GM18507 (cell line): Measurements from ENCODE around the gene PIGX.
A peak's percentile ranks its signal among the peaks of the same experiment; 100 is the strongest.
"Not testable (repeated sequence)": the region's sequence is repeated elsewhere in the genome, so short reads cannot be mapped to it uniquely, and the experiment has no call there.

Source experiments
- DNase-seq: peaks from one replicate; pipeline ENCODE4 v3.0.0; 2011; ENCODE audit warnings: low read depth; ENCODE audit not compliant: insufficient read length; ENCODE audit errors: extremely low spot score
- FAIRE-seq: peaks from 2 replicates; lab custom pipeline; 2011; peaks lifted over from hg19 to GRCh38; lab: Jason Lieb, UNC

Gene PIGX

DNA sequence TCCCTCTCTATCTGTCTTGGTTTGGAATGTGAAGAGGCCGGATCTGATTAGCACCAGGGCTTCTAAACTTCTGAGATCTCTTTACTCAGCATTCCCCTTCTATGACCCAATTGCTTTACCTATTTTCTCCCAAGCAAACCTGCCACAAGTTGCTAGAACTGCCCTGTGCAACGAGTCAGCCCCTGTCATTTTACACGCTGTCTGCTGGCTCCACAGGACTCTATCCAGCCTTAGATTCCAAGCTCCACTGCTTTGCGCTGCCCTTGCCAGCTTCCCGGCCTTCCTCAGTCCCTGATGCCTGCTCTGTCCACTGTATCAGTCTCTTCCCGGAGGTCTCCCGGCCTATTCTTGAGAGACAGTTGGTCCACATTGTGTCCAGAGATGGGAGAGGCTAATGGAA is 12.4 kb upstream of the PIGX start:
- FAIRE-seq, result no peak

DNA sequence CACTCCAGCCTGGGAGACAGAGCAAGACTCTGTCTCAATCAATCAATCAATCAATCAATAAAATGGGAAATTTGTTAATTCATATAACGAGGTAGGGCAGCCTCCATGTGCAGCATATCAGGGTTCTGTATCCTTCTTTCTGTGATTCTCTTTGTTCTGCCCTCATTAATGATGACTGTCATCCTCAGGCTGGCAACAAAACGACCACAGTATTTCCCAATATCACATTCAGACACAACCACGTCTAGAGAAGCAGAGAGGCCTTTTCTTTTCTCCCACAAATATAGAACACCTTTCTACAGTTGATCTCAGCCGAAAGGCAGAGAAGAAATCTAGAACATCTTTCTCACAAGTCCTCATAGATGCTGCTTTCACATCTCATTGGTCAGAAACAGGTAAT is 11.4 kb upstream of the PIGX start:
- FAIRE-seq, result no peak
- DNase-seq, result no peak

More for the DNA sequence above, 12.4 kb upstream of the PIGX start:
- no peak for DNase-seq

DNA sequence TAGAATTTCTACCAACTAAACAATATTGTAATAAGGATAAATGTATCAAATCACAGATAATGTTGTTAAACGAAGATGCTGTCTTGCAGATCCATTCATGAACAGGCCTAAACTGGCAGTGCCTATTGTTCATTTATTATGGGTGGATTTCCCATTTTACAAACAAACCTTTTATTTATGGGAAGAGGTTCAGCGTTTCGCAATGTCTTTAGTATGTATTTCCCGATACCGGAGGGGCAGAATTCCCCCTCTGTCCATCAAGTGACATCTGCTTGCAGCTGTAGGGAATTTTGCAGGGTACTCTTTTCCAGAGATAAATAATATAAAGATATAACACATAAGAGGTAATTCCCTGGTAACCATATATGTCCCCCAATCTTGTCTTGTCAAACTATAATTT is 5.8 kb upstream of the PIGX start:
- FAIRE-seq (no peak), DNase-seq (no peak)

DNA sequence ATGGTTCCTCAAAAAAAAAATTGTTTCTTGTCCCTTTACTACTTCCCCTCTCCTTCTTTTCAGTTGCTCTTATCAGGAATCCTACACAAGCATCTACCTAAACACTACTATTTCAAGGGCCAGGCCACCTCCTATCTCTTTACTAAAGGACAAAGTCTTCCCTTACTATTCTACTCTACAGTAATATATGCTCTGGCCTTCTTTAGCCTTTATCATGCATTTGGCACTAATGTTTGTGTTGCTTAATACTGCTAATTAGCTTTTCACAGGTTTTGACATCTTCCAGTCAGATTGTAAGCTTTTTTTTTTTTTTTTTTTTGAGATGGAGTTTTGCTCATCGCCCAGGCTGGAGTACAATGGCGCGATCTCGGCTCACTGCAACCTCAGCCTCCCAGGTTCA is 5.4 kb upstream of the PIGX start:
- DNase-seq (no peak), FAIRE-seq (no peak)

DNA sequence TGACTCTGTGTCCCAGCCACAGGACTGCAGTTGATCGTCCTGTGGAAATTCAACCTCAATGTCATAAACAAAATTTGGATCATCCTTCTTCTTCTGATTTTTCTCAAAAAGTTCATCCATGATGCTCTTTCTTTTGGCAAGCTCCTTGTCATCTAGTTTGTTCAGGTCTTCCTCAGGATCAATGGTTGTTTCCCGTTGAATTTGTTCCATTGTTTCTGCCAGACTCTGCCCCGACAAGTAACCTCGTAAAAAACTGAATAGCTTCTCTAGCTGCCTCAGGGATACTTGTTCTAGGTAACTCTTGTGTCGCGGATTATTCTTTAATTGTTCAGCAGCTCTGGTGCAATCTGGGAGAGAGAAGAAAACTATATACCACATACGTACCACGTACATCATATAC is 4.6 kb upstream of the PIGX start:
- no peak for FAIRE-seq
- DNase-seq, result no peak

DNA sequence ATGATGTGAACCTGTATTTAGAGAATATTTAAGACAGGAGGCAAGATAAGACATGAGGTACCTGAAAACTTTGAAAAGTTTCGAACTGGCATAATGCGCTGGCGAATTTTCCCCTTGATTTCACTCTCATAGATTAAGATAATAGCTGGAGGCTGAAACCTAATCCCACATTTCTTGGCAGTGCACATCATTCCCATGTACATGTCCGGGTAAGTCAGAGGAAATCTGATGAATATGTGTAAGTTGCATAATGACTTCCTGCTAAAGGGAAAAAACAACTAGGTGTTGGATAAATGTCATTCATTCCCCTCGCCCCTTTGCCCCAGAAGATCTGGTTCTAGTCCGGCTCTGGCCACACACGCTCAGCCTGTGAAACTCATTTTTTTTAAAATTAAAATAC is 3.7 kb upstream of the PIGX start:
- no peak for DNase-seq
- no peak for FAIRE-seq

DNA sequence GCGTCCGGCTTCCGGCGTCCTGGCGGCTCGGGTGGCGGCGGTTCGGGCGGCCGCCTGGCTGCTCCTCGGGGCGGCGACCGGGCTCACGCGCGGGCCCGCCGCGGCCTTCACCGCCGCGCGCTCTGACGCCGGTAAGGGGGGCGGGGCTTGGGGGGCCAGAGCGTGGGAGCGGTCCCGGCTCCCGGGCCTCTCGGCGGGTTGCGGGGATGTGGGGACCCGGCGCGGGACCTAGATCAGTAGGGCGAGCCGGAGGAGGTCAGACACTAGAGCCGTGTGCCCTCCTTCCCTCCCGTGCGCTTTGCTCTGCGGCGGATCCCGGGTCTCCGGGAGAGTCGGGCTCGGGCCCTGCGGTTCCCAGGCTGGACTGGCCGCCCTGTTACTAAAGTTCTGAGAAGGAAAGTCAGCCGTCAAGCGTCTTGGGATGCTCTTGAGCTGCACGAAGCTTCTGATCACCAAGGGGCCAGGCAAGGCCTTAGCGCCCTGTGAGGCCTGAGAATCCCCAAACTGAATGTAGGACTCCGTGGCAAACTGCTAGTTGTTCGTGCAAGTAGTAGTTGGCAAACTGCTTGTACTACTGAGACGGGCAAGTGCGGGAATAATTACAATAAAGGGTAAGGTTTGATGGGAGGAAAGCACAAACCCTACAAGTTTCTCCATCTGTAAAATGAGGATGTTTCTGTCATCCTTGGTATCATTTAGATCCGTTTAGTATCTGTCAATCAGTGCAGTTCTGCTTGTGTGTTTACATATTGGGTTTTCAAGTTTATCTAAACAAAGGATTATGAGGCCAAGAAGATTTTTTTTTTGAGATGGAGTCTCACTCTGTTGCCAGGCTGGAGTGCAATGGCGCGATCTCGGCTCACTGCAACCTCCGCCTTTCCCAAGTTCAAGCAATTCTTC is 587 bp downstream of the PIGX start:
- FAIRE-seq, result no peak

DNA sequence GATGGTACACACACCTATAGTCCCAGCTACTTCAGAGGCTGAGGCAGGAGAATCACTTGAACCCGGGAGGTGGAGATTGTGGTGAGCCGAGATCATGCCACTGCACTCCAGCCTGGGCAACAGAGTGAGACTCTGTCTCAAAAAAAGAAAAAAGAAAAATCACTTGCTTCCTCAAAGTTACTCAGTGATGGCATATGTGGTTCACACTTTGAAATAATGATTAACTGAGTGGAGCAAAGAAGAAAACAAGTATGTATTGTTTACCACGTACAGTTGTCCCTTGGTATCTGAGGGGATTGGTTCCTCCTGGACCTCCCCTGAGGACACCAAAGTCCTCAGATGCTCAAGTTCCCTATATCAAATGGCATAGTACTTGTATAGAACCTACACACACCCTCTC is 5.0 kb downstream of the PIGX start:
- DNase-seq (peak; percentile 12), FAIRE-seq (peak; percentile 85)

More for the DNA sequence above, 587 bp downstream of the PIGX start:
- DNase-seq, result no peak

DNA sequence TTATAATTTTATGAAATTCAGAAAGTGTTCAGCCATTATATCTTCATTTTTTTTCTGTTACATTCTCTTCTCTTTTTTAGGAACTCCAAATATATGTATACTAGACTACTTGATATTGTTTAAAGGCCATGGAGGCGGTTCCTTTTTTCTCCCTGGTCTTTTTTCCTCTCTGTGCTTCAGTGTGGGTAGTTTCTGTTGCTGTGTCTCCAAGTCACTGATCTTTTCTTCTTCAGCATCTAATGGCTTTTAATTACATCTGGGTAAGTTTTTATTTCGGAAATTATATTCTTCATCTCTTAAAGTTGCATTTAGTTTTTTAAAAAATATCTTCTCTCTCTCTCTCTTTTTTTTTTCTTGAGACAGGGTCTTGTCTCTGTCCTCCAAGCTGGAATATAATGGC is 8.9 kb downstream of the PIGX start:
- DNase-seq, result no peak
- FAIRE-seq, result no peak

DNA sequence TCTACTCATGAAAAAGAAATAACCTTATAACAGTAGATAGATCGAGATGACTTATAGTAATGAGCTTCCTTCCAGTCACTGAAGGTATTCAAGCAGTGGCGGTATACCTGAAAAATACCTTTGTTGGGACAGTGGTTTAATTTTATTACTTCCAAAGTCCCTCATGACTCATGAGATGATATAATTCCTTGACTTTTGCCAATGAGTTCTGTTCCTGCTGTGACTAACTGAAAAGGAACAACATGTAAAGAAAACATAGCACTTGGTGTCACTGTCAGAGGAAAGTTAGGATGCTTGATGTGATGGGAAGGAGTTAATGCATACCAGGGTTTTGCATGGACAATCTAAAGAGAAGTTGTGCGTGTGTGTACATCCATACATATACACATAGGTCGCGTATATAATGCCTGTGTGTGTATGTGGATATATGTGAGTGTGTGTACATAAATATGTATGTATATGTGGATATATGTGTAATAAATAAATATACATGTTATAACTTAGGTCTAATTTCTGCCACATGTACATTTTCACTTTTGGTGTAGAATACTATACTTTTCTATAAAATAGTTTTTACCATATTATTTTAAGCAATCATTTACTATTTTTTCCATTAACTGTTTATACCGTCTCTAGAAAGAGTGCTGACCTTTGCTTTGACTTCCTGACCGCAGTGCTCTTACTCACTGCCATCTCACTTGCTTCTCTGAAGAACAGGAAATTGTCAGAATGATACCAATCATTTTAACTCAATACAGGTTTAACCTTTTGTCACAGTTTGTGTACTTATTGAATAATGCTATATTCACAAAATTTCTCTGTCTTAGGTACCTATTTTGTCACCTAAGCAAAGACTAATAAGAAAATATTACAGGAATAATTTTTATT is 14.9 kb downstream of the PIGX start:
- DNase-seq, result no peak
- FAIRE-seq, result no peak

DNA sequence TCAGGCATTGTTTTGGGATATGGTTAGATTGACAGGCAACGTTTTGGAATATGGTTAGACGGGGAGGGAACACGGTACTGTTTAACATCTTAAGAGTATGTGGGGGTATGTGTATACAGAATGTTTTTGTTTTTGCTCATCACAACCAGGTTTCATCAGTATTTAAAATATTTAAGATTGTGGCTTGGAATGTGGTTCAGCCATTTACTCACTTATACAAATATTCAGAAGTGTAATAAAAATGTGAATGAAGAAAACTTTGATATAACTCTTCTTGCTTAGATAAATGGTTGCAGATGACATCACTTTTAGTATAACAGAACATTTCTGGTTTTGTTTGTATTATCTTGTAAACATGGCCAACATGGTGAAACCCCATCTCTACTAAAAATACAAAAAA is 23.6 kb downstream of the PIGX start:
- DNase-seq (no peak), FAIRE-seq (no peak)

DNA sequence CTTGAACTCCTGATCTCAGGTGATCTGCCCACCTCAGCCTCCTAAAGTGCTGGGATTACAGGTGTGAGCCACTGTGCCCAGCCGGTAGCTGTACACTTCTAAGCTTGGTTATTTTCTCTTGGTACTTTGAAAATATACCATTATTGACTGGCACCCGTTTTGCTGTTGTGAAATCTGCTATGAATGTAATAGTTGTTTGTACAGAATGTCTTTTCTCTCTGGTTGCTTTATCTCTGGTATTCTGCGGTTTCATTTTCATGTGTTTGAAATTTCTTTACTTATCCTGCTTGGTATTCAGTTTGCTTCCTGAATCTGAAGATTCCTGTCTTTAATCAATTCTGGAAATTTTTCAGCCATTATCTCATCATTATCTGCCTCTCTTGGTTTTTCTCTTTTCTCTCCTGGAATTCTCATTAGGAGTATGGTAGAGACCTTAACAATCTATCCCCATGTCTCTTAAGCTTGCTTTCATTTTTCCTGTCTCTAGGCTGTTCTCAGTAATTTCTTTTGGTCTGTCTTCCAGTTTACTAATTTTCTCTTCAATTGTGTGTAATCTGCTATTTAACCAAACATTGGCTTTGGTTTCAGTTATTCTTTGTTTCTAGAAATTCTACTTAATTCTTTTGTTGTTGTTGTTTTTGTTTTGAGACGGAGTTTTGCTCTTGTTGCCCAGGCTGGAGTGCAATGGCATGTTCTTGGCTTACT is 24.6 kb downstream of the PIGX start:
- no peak for DNase-seq
- FAIRE-seq, result no peak

DNA sequence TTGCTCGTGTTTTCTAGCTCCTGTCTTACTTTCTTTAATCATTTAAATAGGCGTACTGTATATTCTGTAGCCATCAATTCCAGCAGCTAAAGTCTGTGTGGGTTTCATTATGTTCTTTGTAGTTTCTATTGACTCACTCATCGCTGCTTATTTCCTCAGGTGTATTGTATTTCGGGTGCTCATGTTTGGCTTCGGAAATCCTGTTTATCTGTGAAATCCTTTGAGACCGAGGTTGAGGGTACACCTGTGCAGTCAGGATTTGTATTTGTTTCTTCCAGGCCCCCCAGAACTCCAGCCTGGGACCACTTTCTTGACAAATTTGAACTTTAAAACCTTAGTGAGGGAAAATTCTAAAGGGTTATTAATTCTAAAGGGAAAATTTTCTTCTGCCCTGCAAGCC is 25.5 kb downstream of the PIGX start:
- FAIRE-seq (no peak), DNase-seq (no peak)

DNA sequence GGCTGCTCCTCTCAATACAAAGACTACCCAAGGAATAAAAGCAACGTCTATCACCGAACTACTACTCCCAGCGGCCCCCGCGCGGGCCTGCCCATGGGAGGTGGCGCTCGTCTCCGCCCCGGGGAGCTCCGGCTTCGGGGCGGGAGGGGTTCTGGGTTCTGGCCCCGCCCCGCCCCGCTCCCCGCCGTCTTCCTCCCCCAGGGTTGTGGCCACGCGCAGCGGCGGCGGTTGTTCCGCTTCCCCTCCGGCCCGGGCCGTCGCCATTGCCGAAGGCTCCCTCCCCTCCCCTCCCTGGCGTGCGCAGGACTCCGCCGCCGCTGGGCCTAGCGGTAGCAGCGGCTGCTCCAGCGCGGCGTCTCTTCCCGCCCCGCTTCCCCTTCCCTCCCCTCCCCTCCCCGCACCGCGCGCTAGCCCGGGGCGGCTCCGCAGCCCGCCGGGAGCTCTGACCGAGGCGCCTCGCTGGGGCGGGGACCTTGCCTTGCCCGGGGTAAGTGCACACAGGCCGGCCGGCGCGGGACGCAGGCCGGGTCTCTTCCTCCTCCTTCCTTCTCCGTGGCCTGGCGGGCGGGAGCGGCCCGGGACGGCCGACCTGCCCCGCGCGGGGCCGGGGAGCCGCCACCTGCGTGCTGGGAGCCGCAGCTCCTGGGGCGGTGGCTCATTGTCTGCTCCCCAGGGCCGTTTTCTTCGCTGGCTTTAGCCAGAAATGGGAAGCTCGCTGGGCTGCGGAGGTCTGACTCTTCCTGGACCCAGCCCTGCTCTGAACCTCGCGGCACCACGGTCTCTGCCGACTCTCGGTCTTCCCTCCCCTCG is 27.7 kb downstream of the PIGX start, which contains the start of gene PAK2:
Gene PAK2 (plus strand): TSS at position 187 of the 810 bp plus-strand sequence. CDS start 42,790 bp downstream, outside the sequence.
- DNase-seq, result peak; percentile 83
- FAIRE-seq, result peak; percentile 90

DNA sequence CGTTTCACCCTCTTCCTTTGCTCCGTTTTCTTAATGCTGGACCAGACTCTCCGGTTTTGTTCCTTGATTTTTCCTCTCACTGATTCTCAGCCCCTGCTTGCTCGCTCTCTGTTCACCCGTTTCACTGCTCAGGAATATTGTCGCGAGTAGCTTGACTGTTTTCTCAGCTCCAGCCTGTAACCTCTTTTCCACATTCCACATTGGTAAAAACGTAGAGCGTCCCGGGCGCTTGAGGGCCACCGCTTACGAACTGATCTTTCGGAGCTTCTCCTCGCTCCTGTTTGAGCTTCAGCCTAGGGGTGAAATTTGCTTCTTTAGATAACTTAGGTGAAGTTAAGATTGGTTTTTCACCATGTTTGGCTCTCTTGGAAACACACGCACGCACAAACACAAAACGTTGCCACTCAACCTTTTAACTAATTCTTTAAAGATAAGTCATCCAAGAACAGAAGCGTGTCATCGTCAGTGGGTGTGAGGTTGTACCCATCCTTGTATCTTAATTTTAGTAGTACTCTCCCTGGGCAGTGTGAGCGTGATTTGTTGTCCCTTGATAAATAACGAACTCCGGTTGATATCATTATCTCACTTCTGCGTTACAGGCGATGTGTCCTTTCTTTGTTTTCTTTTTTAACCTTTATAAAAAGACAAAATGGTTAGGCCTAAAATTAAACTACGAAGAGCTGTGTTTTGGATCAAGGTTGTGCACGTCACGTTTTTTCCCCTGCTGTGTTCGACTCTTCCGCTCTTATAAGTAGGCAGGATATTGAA is 28.5 kb downstream of the PIGX start:
- FAIRE-seq (peak; percentile 77), DNase-seq (no peak)

DNA sequence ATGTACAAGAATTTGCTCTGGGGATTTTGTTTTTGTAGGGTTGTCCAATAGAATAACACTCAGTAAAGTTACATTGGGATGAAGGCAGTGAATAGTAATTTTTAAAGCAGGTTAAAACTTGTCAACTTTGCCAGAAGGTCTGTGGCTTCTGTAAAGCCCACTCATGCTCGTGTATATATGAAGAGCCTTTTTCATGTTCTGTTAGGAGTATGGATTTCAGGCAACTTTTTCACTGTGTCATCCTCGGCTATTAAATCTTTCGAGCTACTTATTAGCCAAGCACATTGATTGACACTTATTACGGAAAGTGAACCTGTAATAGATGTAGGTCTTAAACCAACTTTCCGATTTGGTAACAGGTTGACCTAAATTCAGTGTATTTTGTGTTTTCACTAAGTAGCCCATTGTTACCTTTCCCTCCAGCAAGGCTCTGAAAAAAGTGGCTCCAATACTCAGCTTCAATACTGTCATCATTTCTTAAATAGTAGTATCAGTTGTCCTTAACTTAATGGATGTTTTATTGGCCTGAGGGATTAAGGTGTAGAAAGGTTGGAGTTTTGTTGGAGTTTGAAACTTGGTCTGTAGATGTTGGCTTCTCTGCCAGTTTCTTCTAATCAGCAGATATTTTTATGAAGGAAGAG is 29.2 kb downstream of the PIGX start:
- no peak for DNase-seq
- FAIRE-seq, result peak; percentile 52

DNA sequence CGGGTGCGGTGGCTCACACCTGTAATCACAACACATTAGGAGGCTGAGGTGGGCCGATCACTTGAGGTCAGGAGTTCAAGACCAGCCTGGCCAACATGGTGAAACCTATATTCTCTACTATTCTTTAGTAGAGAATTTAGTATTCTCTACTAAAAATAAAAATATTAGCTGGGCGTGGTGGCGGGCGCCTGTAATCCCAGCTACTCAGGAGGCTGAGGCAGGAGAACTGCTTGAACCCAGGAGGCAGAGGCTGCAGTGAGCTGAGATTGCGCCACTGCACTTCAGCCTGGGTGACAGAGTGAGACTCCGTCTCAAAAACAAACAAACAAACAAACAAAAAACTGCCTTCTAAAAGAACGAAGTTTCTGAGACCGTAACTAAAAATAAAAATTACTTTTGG is 31.4 kb downstream of the PIGX start:
- not testable (repeated sequence) for DNase-seq, FAIRE-seq

DNA sequence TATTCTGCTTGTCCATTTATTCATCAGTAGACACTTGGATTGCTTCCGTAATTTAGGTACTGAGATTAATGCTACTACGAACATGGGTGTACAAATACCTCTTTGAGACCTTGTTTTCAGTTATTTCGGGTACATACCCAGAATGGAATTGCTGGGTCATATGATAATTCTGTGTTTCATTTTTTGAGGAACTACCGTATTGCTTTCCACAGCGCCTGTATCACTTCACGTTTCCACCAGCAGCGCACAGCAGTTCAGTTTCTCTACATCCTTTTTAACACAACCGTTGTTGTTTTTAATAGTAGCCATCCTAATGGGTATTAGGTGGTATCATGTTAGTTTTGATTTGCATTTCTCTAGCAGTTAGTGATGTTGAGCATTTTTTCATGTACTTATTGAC is 36.9 kb downstream of the PIGX start:
- FAIRE-seq, result peak; percentile 78
- no peak for DNase-seq
